HL-60 (cell line): ENCODE data around the gene ZBTB32.

ENCODE experiments used
- CTCF ChIP-seq: IDR thresholded peaks from one replicate; pipeline ENCODE4 v1.5.1; 2011; ENCODE audit warnings: low read length, control low read depth, inconsistent platforms; ENCODE audit not compliant: insufficient read depth
- POLR2AphosphoS5 ChIP-seq: IDR thresholded peaks from 2 replicates; pipeline ENCODE4 v1.6.1; 2012; ENCODE audit warnings: low read depth
- REST ChIP-seq: IDR thresholded peaks from 2 replicates; pipeline ENCODE4 v1.6.1; 2012; ENCODE audit warnings: low read depth; ENCODE audit not compliant: insufficient replicate concordance

- TF ChIP-seq POLR2AphosphoS5, result no peak
- TF ChIP-seq CTCF, result no peak
- TF ChIP-seq REST, result no peak
Measured at GRCh38 chr19:35751839-35752745, 47.7 kb downstream of the ZBTB32 start.
